PC-9 (cell line): ENCODE measurements around the gene EDARADD.
"Not testable (repeated sequence)": the region's sequence is repeated elsewhere in the genome, so short reads cannot be mapped to it uniquely, and the experiment has no call there.

Experiments used
- EZH2 ChIP-seq: fragments of 200-600 bp; sonication (generic); IDR thresholded peaks from 2 replicates; pipeline ENCODE4 v1.8.0; 2017; ENCODE audit warnings: antibody characterized with exemption, low read depth
- TF ChIP-seq, protein P1 (sequence below): fragments of 200-600 bp; sonication (generic); conservative IDR thresholded peaks from 2 replicates; pipeline ENCODE4 v1.6.1; 2017; ENCODE audit warnings: mixed run types, antibody characterized with exemption, mild to moderate bottlenecking, moderate library complexity

- TF ChIP-seq, protein P1, sequence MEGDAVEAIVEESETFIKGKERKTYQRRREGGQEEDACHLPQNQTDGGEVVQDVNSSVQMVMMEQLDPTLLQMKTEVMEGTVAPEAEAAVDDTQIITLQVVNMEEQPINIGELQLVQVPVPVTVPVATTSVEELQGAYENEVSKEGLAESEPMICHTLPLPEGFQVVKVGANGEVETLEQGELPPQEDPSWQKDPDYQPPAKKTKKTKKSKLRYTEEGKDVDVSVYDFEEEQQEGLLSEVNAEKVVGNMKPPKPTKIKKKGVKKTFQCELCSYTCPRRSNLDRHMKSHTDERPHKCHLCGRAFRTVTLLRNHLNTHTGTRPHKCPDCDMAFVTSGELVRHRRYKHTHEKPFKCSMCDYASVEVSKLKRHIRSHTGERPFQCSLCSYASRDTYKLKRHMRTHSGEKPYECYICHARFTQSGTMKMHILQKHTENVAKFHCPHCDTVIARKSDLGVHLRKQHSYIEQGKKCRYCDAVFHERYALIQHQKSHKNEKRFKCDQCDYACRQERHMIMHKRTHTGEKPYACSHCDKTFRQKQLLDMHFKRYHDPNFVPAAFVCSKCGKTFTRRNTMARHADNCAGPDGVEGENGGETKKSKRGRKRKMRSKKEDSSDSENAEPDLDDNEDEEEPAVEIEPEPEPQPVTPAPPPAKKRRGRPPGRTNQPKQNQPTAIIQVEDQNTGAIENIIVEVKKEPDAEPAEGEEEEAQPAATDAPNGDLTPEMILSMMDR = not testable (repeated sequence)
- TF ChIP-seq EZH2 = not testable (repeated sequence)
These were observed 70.1 kb downstream of the EDARADD start for GRCh38 chr1:236464197-236464596.
